SU-DHL-6 (cell line): ENCODE data around the gene APBB2.

Experiments
- H2AFZ ChIP-seq: fragments of 200-600 bp; sonication (generic); 2 replicates; pipeline ENCODE4 v1.6.1; 2014; ENCODE audit warnings: low read depth, mild to moderate bottlenecking, moderate library complexity, mixed read lengths, antibody characterized with exemption, low read length; ENCODE audit not compliant: severe bottlenecking
- H3F3A ChIP-seq: fragments of 200-600 bp; shearing (Covaris generic); 2 replicates; pipeline ENCODE4 v1.6.0; 2016; ENCODE audit warnings: antibody characterized with exemption, mild to moderate bottlenecking; ENCODE audit not compliant: insufficient read depth
- H3K27ac ChIP-seq: fragments of 200-600 bp; sonication (generic); 2 replicates; pipeline ENCODE4 v1.5.1; 2016; ENCODE audit warnings: low read depth, mild to moderate bottlenecking, low read length, moderate library complexity, mixed read lengths
- H3K27me3 ChIP-seq: fragments of 200-600 bp; sonication (generic), shearing (Covaris generic); 2 replicates; pipeline ENCODE4 v1.6.0; 2014; ENCODE audit warnings: mild to moderate bottlenecking, low read length
- H3K36me3 ChIP-seq: fragments of 200-600 bp; sonication (generic); 2 replicates; pipeline ENCODE4 v1.6.1; 2014; ENCODE audit warnings: mild to moderate bottlenecking, low read length, mixed read lengths
- H3K4me2 ChIP-seq: fragments of 300-600, 200-600 bp; shearing (Covaris generic), sonication (generic); 2 replicates; pipeline ENCODE4 v1.6.0; 2014; ENCODE audit warnings: low read length, low read depth, mild to moderate bottlenecking; ENCODE audit not compliant: poor library complexity, severe bottlenecking
- H3K4me3 ChIP-seq: fragments of 200-600 bp; sonication (generic); 2 replicates; pipeline ENCODE4 v1.5.1; 2014; ENCODE audit warnings: antibody characterized with exemption, low read length, mild to moderate bottlenecking, mixed read lengths; ENCODE audit not compliant: insufficient read depth, poor library complexity, severe bottlenecking
- H3K79me2 ChIP-seq: fragments of 200-600 bp; sonication (generic); 2 replicates; pipeline ENCODE4 v1.6.1; 2014; ENCODE audit warnings: mild to moderate bottlenecking, low read length, moderate library complexity; ENCODE audit not compliant: insufficient read depth
- H3K9ac ChIP-seq: fragments of 200-600 bp; sonication (generic); 2 replicates; pipeline ENCODE4 v1.7.0; 2014; ENCODE audit warnings: mild to moderate bottlenecking, low read length
- H3K9me2 ChIP-seq: fragments of 200-600 bp; sonication (generic); replicated peaks from 2 replicates; pipeline ENCODE4 v1.6.1; 2014; ENCODE audit warnings: low read length; ENCODE audit not compliant: insufficient read depth
- H3K9me3 ChIP-seq: fragments of 200-600 bp; sonication (generic); 2 replicates; pipeline ENCODE4 v1.6.1; 2014; ENCODE audit warnings: low read length, mixed read lengths; ENCODE audit not compliant: insufficient read depth
- H4K20me1 ChIP-seq: fragments of 200-600 bp; sonication (generic); 2 replicates; pipeline ENCODE4 v1.6.1; 2014; ENCODE audit warnings: low read depth, mild to moderate bottlenecking, antibody characterized with exemption, low read length, moderate library complexity, mixed read lengths
- CTCF ChIP-seq: fragments of 200-600 bp; sonication (generic); IDR thresholded peaks from one replicate; pipeline ENCODE4 v1.5.1; 2017; ENCODE audit warnings: antibody characterized with exemption, mild to moderate bottlenecking, low read length, moderate library complexity; ENCODE audit not compliant: insufficient read depth, poor library complexity, severe bottlenecking
- EZH2phosphoT487 ChIP-seq: fragments of 200-600 bp; sonication (generic), shearing (Covaris generic); conservative IDR thresholded peaks from 2 replicates; pipeline ENCODE4 v1.6.1; 2018; ENCODE audit warnings: mild to moderate bottlenecking, antibody characterized with exemption, low read length, moderate library complexity, mixed read lengths

APBB2 gene

GRCh38 chr4:40963897-40964478 lies 250.4 kb downstream of the APBB2 start:
- Histone ChIP-seq H3K79me2 (no peaks in the 10 kb centered on the region; the same call in 1 of the 2 replicates), H3K27ac (no peak overlapping the region), H3K27me3 (no peaks in the 10 kb centered on the region), H3K9me3 (0 out of 2 replicates have a peak, but pooled peaks cover 5% of the 10 kb centered on the region), H2AFZ (no peak overlapping the region), H3K36me3 (no peaks in the 10 kb centered on the region), H3K9me2 (no peaks in the 10 kb centered on the region), H3F3A (no peaks in the 10 kb centered on the region), H3K9ac (no peak overlapping the region), H3K4me3 (no peak overlapping the region), H4K20me1 (no peaks in the 10 kb centered on the region), H3K4me2 (no peak overlapping the region)
- no peak for TF ChIP-seq EZH2phosphoT487
- TF ChIP-seq CTCF: no peak

GRCh38 chr4:40962551-40963180 lies 251.7 kb downstream of the APBB2 start:
- H3K9ac ChIP-seq: no peak overlapping the region
- no peaks in the 10 kb centered on the region for H3F3A ChIP-seq
- no peak overlapping the region for H3K4me3 ChIP-seq
- H3K9me2 ChIP-seq: no peaks in the 10 kb centered on the region
- H2AFZ ChIP-seq: no peak overlapping the region
- no peaks in the 10 kb centered on the region for H3K36me3 ChIP-seq
- no peak overlapping the region for H3K27ac ChIP-seq
- TF ChIP-seq CTCF: no peak
- no peak for TF ChIP-seq EZH2phosphoT487
- no peaks in the 10 kb centered on the region for H4K20me1 ChIP-seq
- 0 out of 2 replicates have a peak, but pooled peaks cover 5% of the 10 kb centered on the region for H3K9me3 ChIP-seq
- no peaks in the 10 kb centered on the region for H3K27me3 ChIP-seq
- H3K79me2 ChIP-seq: no peaks in the 10 kb centered on the region; the same call in 1 of the 2 replicates
- no peak overlapping the region for H3K4me2 ChIP-seq

GRCh38 chr4:40960941-40961340 lies 253.4 kb downstream of the APBB2 start:
- Histone ChIP-seq H3K9me2 (no peaks in the 10 kb centered on the region), H3K9me3 (no peaks in the 10 kb centered on the region), H3K79me2 (no peaks in the 10 kb centered on the region; the same call in 1 of the 2 replicates), H3K4me3 (no peak overlapping the region), H3F3A (no peaks in the 10 kb centered on the region), H3K27me3 (no peaks in the 10 kb centered on the region), H3K4me2 (no peak overlapping the region), H4K20me1 (no peaks in the 10 kb centered on the region), H2AFZ (no peak overlapping the region), H3K36me3 (no peaks in the 10 kb centered on the region), H3K9ac (no peak overlapping the region), H3K27ac (no peak overlapping the region)
- TF ChIP-seq CTCF (no peak), EZH2phosphoT487 (no peak)
